GM21515 (cell line): ENCODE results near the gene WDR37.

ENCODE experiments used
- ATAC-seq: cut with Tn5 transposase; IDR thresholded peaks from one replicate; pipeline ENCODE4 v1.9.1; 2021; ENCODE audit not compliant: unreplicated experiment

Gene WDR37

DNA sequence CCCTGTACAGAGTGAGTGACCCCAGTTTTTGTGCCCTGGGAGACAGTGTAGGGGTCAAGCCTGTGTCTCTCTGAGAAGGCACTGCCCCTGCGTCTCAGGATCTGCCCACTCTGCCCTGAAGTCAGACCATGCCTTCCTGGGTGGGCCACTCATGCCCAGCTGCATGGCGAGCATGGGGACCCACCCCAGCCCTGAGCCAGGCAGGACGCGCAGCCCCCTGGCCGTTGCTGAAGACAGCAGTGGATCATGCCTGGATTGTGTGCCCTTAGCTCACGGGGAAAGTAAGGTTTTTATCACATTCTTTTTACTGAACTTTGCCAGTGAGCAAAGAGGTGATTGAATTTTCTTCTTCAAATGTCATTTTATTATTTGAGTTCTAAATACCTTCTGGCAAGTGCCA lies 66.2 kb downstream of the WDR37 start:
- no peak for ATAC-seq

DNA sequence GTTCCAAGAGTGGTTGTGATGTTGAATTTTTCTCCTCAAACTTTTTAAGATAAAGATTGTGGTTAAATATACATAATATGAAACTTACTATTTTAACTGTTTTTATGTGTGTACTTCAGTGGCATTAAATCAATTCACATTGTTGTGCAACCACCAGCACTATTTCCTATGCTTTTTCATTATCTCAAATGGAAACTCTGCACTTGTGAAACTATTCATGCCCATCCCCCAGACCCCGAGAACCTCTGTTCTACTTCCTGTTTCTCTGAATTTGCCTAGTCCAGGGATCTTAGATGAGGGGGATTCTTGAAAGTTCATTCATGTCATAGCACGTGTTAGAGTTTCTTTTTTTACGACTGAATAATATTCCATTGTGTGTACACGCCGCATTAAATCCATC lies 67.0 kb downstream of the WDR37 start:
- no peak for ATAC-seq

DNA sequence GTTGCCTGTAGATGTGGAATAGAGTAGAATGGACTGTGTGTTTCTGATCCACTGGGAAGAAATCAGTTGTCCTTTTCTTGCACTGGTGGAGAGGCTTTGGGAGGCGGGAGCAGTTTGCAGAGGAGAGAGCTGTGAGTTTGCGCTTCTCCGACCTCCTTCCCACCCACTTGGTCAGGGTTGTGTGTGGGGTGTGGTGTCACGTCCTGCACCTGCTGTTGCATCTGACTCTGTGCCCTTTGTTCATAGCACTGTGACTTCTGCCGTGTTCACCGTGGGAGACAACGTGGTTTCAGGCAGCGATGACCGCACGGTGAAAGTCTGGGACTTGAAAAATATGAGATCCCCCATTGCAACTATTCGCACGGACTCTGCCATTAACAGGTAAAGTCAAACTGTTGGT lies 67.8 kb downstream of the WDR37 start:
- ATAC-seq, result no peak

DNA sequence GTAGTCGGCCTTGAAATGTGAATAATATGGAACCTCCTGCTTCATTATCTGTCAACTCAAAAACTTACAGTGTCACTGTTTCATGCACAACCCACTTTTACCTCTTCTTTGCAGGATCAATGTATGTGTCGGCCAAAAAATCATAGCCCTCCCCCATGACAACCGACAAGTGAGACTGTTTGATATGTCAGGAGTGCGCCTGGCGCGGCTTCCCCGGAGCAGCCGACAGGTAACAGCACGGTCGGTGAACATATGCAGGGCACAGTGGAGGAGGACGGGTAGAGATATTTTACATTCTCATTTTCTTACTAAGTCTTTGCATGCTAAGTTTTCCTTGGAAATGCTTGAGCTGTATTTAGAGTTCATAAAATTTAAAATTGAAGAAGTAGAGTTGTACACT lies 68.6 kb downstream of the WDR37 start:
- ATAC-seq, result no peak

DNA sequence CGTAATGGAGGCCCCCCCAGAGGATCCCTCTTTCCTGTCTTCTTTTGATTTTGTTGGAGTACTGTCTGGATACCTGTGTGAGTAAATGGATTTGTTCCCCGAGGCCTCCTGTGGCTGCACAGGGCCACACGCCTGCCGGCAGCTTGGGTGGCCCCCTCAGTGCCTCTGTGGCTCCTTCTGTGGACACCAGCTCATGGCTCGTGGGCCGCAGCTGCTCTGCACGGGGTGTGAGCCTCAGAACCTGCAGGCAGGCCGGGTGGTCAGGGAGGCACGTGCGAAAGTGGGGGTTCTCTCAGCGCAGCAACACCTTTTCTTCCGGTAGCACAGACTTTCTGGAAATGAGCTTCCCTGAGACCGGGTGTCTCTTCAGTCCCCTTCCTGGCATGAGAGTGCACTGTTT lies 70.3 kb downstream of the WDR37 start:
- no peak for ATAC-seq

DNA sequence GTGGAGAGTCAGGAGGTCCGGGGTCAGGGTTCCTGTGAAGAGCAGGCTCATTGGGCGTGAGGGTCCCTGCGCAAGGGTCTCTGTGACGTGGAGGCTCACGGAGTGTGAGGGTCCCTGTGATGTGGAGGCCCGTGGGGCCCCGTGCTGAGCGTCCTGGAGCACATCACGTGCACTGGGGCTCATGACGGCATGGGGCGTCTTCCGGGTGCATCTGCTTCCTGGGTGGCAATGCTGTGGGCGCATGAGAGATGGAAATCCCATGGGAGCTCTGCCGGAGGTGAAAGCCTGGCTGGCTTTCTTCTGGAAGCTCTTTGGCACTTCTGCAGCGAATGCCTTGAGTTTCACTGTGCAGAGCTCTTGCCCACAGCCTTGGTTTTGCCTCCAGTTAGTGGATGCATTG lies 71.4 kb downstream of the WDR37 start:
- no peak for ATAC-seq

DNA sequence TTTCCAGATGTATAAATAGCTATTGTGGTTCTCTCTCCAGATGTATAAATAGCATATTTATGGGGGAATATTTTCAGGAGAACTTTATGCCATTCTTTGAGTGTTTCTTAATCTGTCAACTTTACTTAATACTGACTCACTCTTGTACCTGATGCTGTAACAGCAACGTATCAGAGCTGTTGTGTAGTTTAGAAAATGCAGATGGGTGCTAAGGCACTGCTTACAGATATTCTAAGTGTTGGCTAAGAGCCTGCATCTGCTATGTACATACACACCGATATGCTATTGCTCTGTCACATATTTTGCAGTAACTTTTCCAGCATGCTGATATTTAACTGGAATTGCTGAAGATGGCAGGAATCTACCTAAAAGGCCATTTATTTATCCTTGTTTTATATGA lies 71.9 kb downstream of the WDR37 start:
- no peak for ATAC-seq

DNA sequence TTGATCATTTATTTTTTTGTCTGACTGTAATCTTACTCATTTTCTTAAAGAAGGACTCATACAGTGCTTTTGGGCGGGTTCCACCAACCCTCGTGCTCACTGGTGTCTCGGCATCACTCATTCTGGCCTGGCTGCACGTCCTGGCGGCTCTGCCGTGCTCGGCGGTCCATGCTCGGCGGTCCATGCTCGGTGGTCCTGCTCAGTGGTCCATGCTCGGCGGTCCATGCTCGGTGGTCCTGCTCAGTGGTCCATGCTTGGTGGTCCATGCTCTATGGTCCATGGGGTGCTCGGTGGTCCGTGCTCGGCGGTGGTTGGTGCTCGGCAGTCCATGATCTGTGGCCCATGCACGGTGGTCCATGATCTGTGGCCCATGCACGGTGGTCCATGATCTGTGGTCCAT lies 72.5 kb downstream of the WDR37 start:
- ATAC-seq, result no peak

DNA sequence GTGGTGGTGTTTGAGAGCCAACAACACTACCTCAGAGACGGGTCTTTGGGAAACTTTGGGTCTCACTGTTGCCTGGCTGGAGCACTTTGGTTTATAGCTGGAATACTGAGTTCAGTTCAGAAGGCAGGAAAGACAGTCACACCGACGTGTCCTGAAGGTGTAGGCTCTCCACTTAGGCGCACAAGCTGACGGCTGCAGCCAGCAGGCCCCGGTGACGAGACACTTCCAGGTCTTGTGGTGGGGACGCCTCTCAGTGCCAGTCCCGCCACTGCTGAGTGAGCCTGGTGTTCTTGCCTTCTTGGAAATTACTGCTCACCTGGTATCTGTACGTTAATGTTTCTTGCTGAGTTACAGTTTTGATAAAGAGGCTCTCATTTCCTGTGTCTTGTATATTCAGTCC lies 74.0 kb downstream of the WDR37 start:
- no peak for ATAC-seq

DNA sequence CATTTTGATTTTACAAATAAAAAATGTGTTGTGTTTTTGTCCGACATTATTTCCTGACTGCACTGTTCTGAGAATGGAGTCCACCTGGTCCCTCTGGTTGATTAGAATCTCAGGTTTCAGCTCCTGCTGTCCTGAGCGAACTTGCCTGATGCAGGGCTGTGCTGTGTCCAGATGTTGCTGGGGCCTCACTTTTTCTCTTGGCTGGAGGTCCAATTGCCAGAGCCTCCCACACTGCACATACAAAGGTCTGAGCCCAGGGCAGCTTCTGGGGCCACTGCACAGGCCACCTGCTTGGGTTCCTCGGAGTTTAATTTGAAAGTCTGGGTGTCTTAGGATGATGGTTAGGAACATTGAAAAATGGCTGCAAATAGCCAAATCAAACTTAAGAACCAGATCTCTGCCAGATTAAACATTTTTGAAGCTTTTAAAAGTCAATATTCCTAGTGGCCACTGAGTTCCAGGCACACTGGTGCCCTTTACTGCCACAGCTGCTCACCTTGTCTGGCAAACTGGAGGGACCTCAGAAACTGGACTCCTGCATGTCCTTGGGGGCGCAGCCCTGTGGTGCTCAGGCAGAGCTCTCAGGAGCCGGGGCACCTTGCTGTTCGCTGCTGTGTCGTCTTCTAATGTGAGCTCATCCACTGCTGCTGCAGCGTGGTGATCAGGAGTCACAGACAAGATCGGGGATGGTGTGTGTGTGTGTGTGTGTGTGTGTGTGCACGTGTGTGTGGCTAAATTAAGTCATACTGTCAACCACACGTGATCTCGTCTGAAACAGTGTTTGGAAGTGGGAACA lies 75.0 kb downstream of the WDR37 start:
- ATAC-seq, result no peak

DNA sequence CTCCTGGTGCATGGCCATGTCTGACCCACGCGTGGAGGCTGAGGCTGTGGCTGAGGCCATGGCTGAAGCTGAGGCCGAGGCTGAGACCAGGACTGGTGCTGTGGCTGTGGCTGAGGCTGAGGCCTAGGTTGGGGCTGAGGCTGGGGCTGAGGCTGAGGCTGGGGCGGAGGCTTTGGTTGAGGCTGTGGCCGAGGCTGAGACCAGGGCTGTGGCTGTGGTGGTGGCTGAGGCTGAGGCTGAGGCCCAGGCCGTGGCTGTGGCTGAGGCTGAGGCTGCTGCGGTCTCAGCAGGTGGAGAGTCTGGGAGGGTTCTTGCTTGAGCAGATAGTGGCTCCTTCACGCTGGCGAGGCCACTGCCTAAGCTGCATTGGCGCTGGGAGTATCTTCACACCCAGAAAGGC lies 76.4 kb downstream of the WDR37 start:
- ATAC-seq, result no peak

DNA sequence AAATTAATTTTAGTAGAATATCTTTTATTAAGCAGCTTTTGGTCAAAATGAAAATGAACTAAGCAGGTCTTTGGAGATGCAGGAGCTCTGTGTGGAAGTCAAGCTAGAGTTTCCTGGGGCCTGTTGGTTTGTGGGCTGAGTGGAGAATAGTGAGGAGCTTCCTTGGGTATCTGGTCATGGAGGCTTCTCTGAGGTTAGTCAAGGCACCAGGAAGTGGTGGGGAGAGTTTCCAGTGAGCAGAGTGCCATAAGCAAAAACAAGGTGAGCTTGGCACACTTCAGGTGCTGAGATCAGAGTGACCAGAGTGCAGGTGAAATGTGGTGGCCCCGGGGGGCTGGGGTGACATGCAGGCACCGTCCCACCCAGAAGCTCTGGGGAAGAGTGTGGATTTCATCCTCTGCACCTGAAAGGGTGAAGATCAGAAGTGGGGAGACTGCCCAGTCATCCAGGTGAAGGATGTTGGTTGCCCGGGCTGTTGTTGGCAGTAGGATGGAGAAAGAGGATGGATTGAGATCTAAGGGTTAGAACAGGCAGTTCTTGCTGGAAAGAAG lies 77.4 kb downstream of the WDR37 start:
- no peak for ATAC-seq

DNA sequence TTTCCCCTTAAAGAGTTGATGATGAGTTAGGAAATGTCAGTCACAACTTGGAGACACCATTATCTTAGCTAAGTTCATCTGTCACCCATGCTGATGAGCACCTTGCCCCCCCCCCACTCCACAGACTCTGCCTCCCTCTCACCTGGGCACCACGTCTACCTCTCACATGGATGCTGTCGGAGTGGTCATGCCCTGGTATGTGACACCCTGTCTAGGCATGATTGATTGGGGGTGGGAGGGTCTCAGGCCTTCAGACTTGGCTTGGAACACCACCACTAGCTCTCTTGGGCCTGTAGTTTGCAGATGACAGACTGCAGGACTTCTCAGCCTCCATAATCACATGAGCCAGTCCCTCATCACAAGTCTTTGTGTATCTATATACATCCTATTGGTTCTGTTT lies 78.0 kb downstream of the WDR37 start:
- no peak for ATAC-seq

DNA sequence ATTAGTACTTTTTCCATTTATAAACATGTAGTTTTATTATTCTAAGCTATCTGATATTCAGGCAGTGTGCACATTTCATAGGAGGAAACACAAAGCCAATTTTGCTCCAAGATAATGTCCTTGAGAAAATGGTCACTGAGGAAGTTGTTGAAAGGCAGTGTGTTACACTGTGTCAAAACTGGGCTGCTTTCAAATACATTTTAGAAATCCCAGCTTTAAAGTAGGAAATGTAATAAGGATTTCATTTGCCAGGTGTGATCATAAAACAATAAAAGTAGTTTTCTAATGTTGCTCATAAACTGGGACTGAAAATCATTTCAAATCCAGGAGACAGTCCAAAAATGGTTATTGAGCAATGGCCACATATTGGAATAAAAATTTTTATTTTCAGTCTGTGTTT lies 80.1 kb downstream of the WDR37 start:
- no peak for ATAC-seq

DNA sequence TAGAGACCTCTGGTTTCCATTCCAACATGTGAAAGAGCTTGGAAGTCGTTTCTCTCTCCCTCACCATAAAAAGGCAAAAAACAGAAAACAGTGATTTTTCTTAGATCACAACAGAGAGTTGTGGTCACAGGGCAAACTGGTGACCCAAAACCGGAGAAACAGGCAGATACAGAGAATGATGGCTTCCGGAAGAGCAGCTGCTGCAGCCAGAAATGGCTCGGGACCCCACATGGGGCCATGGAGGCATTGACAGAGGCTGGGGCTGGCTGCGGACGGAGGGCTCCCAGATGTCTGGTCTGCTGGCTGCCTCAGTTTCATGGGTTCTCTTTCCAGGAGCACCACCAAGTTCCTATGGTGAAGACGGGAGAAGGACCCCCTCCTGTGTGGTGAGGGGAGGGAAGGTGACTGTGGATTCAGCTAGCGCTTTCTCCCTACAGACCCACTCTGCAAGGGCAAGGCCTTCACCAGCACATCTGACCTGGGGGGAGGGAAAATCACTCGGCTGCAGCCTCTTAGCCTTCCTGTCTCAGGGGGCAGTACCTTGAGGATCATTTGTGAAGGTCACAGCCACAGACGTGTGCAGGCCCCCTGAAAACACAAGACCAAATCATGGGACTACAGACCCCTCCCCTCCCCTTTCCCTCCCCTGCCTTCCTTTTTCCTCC lies 81.4 kb downstream of the WDR37 start:
- no peak for ATAC-seq

DNA sequence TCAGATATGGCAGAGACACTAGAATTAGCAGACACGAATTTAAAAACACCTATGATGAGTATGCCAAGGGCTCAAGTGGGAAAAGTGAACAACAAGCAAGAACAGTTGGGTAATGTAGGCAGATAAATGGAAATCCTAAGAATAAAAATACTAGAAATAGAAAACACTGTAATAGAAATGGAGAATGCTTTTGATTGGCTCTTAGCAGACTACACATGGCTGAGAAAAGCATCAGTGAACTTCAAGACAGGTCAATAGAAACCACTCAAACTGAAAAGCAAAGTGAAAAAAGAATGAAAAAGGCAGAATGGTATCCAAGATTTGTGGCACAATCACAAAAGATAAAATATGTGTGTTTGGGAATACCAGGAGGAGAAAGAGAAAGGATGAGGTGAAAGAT lies 82.3 kb downstream of the WDR37 start:
- ATAC-seq, result no peak

DNA sequence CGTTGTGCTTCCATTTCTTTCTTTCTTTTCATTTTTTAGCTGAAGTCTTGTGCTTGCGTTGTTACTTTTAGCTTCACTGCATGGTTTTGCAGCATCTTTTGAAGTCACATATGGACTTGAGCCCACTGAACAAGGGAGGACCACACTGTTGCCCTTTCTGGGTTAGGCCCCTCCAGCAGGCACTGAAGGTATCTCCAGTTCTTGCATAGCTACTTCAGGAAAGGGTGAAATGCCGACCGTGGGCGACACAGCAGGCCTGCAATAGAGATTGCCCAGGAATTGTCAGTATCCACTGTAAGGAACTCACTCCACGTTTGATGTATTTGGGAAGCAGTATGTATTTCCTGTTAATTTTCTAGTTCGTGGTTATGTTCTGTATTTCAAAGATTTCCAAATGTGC lies 85.1 kb downstream of the WDR37 start:
- ATAC-seq, result no peak

DNA sequence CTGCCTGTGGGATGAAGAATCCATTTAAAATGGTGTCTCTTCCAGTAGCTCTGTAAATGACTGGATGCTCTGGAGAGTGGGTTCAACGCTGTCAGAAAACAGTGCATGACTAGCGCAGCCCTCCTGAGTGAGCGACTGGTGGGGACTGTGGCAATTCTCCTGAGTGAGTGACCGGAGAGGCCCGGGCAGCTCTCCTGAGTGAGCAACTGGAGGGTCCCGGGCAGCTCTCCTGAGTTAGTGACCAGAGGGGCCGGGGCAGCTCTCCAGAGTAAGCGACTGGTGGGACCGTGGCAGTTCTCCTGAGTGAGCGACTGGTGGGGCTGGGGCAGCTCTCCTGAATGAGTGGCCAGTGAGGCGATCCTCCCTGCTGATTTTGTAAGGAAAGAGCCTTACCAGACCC lies 85.5 kb downstream of the WDR37 start:
- no peak for ATAC-seq

DNA sequence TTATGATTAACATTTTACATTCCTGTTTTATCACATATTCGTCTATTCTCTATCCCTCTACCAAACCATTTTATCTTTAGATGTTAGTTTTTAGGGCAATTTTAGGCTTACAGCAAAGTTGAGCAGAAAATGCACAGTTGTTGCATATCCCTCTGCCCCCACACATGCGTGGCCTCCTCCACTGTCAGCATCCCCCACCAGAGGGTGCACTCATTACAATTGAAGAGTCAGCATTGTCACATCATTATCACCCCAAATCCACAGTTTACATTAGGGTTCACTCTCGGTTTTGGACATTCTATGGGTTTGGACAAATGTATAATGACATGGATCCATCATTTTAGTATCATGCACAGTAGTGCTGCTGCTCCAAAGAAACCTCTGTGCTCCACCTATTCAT lies 86.4 kb downstream of the WDR37 start:
- no peak for ATAC-seq

DNA sequence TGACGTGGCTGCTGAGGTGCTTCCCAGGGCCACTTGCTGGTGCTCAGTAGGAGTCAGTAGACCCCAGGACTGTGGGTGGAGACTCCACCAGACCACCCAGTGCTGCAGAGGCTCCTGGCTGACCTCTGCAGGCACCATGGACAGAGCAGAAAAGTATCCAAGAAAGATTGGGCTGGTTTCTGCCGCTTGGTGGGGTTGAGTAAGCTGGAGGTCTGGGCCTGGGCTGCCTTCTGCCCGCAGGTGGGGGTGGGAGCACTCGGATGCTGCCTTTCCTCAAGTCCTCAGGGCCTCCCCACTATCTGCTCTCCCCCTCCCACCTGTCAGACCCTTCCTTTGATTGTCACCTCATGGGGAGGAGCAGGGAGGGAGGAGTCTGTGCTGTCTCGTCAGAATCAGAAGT lies 91.6 kb downstream of the WDR37 start:
- no peak for ATAC-seq

DNA sequence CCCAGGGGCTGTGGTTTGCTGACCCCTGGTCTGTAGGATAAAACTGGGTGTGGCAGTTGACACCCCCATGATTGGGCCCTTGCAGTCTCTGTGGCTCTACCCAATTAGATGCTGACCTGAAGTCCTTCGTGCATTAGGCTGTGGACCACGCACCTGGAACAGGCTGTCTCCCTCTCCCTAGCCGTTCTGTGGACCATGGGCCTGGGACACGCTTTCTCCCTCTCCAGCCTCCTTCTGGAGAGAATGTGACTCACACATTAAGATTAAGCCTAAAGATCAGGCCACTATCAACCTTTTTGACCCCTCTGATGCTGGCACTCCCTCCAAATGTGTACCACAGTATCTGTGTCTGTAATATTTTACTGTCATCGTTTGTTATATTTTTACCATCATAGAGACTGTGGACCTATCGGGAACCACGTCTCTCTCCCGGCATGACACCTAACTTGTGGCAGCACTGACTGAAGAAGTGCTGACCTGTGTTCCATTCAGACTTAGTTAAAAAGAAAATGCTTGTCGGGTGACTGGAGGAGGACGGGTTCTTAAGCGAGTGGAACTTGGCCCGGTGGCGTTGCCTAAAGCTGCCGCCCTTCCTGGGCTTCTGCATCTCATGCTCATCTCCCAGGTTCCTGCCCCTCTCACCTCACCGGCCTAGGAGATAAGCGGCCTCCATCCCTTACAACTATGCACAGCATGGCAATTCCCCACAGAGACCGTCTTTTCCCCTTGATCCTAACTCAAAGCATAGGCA lies 92.8 kb downstream of the WDR37 start:
- ATAC-seq, result no peak
